ENCODE data around the gene NIM1K. TPM values are rescaled to one million over a fixed set of nuclear protein-coding genes. Genes with fewer than 3 reads are reported as not detected.

The NIM1K gene
- total and polyA plus RNA-seq, 10 of the 15 experiments (the other 5 are each of a cell fraction or from before 2014, with no cell fraction given), result 0.27 to 1.7 (median 0.66) TPM

GRCh38 chr5:43172779-43173178 is 19.2 kb upstream of the NIM1K start:
- BruUV-seq (replicated peaks), result no TSS peak
- ChIA-PET CTCF (no interaction called here), SMC1A (ENCODE audit: uncharacterized antibody, unreplicated experiment) (no interaction called here), RAD21 (ENCODE audit: unreplicated experiment) (no interaction called here), POLR2A (no interaction called here)
- DNase-seq (ENCODE audit: low read depth, low spot score) (no peak), ATAC-seq (no peak), FAIRE-seq (no peak)
- H3K9ac ChIP-seq (ENCODE audit: control insufficient read depth, insufficient read depth, low read length), result no peak overlapping the region
- no peak overlapping the region for H3K4me2 ChIP-seq (ENCODE audit: control insufficient read depth, insufficient read depth)
- intact Hi-C loops (cut with micrococcal nuclease; ENCODE audit: unreplicated experiment) (no loop called here), in situ Hi-C loops (cut with MboI) (no loop called here)
- H3K4me1 ChIP-seq (ENCODE audit: control insufficient read depth, insufficient read depth, low read length), result no peaks in the 10 kb centered on the region
- peaks cover 6 to 10% of the 10 kb centered on the region in 2 experiments; a peak in 3 of 4 replicates for H3K36me3 ChIP-seq (ENCODE audit: control insufficient read depth in 2 of 2, insufficient read depth in 2 of 2, low read length in 1 of 2)
- H3K9me3 ChIP-seq (replicated peaks; ENCODE audit: control insufficient read depth, insufficient read depth, low read length), result no peaks in the 10 kb centered on the region
- H3K79me2 ChIP-seq (ENCODE audit: control insufficient read depth, insufficient read depth, low read length), result no peaks in the 10 kb centered on the region
- no peaks in the 10 kb centered on the region for H3K27me3 ChIP-seq (replicated peaks in 1 of 2; ENCODE audit: control insufficient read depth in 2 of 2, insufficient read depth in 2 of 2, low read length in 1 of 2)
- TF ChIP-seq CHD1 (IDR thresholded peaks at IDR 0.05; ENCODE audit: low read depth, low read length) (no peak), KAT2A (conservative IDR thresholded peaks at IDR 0.05; ENCODE audit: control insufficient read depth, low read depth, low read length) (no peak), ATF7 (IDR thresholded peaks at IDR 0.05; ENCODE audit: low read depth) (no peak), IRF3 (IDR thresholded peaks at IDR 0.05) (no peak), NR2F1 (conservative IDR thresholded peaks at IDR 0.05) (no peak)
- no peak overlapping the region for H3K4me3 ChIP-seq
- 98% methylated on average over 2 of the region's 2 CpGs for WGBS (ENCODE audit: insufficient coverage, insufficient replicate concordance, low lambda C conversion rate, missing lambda C conversion rate)
- no peaks in the 10 kb centered on the region for H4K20me1 ChIP-seq (ENCODE audit: control insufficient read depth, insufficient read depth)
- H2AFZ ChIP-seq (ENCODE audit: control insufficient read depth, low read depth, low read length), result no peak overlapping the region
- H3K27ac ChIP-seq (ENCODE audit: control insufficient read depth, insufficient read depth), result no peak overlapping the region

GRCh38 chr5:43174586-43174985 is 17.4 kb upstream of the NIM1K start:
- H3K4me3 ChIP-seq, result no peak overlapping the region
- no peak overlapping the region for H3K27ac ChIP-seq (ENCODE audit: control insufficient read depth, insufficient read depth)
- no peak overlapping the region for H3K9ac ChIP-seq (ENCODE audit: control insufficient read depth, insufficient read depth, low read length)
- ATAC-seq (no peak), DNase-seq (ENCODE audit: low read depth, low spot score) (no peak), FAIRE-seq (peak; percentile 80)
- SMC1A ChIA-PET (ENCODE audit: uncharacterized antibody, unreplicated experiment), result no interaction called here
- no peaks in the 10 kb centered on the region for H3K79me2 ChIP-seq (ENCODE audit: control insufficient read depth, insufficient read depth, low read length)
- no peak overlapping the region for H2AFZ ChIP-seq (ENCODE audit: control insufficient read depth, low read depth, low read length)
- peaks cover 6% of the 10 kb centered on the region in 2 experiments; a peak in 3 of 4 replicates for H3K36me3 ChIP-seq (ENCODE audit: control insufficient read depth in 2 of 2, insufficient read depth in 2 of 2, low read length in 1 of 2)
- no peak overlapping the region for H3K4me2 ChIP-seq (ENCODE audit: control insufficient read depth, insufficient read depth)
- H4K20me1 ChIP-seq (ENCODE audit: control insufficient read depth, insufficient read depth), result no peaks in the 10 kb centered on the region
- intact Hi-C loops (cut with micrococcal nuclease; ENCODE audit: unreplicated experiment) (no loop called here), in situ Hi-C loops (cut with MboI) (no loop called here)
- CTCF ChIA-PET, result no interaction called here
- no peaks in the 10 kb centered on the region for H3K27me3 ChIP-seq (replicated peaks in 1 of 2; ENCODE audit: control insufficient read depth in 2 of 2, insufficient read depth in 2 of 2, low read length in 1 of 2)
- H3K4me1 ChIP-seq (ENCODE audit: control insufficient read depth, insufficient read depth, low read length), result no peaks in the 10 kb centered on the region
- WGBS (ENCODE audit: insufficient coverage, insufficient replicate concordance, low lambda C conversion rate, missing lambda C conversion rate), result 97% methylated on average over 7 of the region's 7 CpGs
- no peaks in the 10 kb centered on the region for H3K9me3 ChIP-seq (replicated peaks; ENCODE audit: control insufficient read depth, insufficient read depth, low read length)
- RAD21 ChIA-PET (ENCODE audit: unreplicated experiment), result no interaction called here
- no TSS peak for BruUV-seq (replicated peaks)
- POLR2A ChIA-PET, result no interaction called here
- no peak for TF ChIP-seq BRCA1 (IDR thresholded peaks at IDR 0.05; ENCODE audit: low read depth, low read length)
- TF ChIP-seq SREBF2 (IDR thresholded peaks at IDR 0.05; ENCODE audit: low read length), result no peak
- TF ChIP-seq ZBTB33 (IDR thresholded peaks at IDR 0.05), result no peak
- TF ChIP-seq CBX3 (IDR thresholded peaks at IDR 0.05; ENCODE audit: borderline replicate concordance, low read depth), result no peak
- no peak for TF ChIP-seq ZNF384 (IDR thresholded peaks at IDR 0.05; ENCODE audit: borderline replicate concordance, low read depth, low read length)
- no peak for TF ChIP-seq SMC3 (IDR thresholded peaks at IDR 0.05; ENCODE audit: borderline replicate concordance, low read length)
- TF ChIP-seq MEF2B (IDR thresholded peaks at IDR 0.05; ENCODE audit: partially characterized antibody, poor library complexity, severe bottlenecking), result no peak
- no peak for TF ChIP-seq HSF1 (IDR thresholded peaks at IDR 0.05; ENCODE audit: low read depth, low read length)
- no peak for TF ChIP-seq EGR1 (IDR thresholded peaks at IDR 0.05; ENCODE audit: borderline replicate concordance in 1 of 2, low read depth in 2 of 2, low read length in 2 of 2)
- TF ChIP-seq IKZF2 (IDR thresholded peaks at IDR 0.05), result no peak
- TF ChIP-seq SIN3A (IDR thresholded peaks at IDR 0.05; ENCODE audit: low read depth, low read length), result no peak
